Left lobe of liver (tissue), 2 donors: Measurements from ENCODE around the gene TMEM176A. TPM values are rescaled to one million over a fixed set of nuclear protein-coding genes. Genes with fewer than 3 reads are reported as not detected.
"Not testable (repeated sequence)": the region's sequence is repeated elsewhere in the genome, so short reads cannot be mapped to it uniquely, and the experiment has no call there.

ENCODE experiments used
- ATAC-seq: fragments of 200-7000 bp; cut with Tn5 transposase; one replicate; pipeline ENCODE4 v1.9.1; 2020; ENCODE audit warnings: mild to moderate bottlenecking, moderate library complexity
- DNase-seq: peaks from one replicate; pipeline ENCODE4 v3.0.0-alpha.2; 2020; ENCODE audit warnings: low spot score
- total RNA-seq: library from RNA; stranded (reverse); gene quantifications from one replicate; pipeline ENCODE4 v1.2.1, GENCODE V29; 2021
- donor health status: DM: no; HTN: no; CAD: no; lungs with moderate emphysema.
- donor health status: DM: no; HTN: yes; CAD: no.

TMEM176A gene
- total RNA-seq = 449 TPM

GRCh38 chr7:150800581-150801241 is at the start of gene TMEM176A:
TSS of gene TMEM176A (plus strand) at chr7:150800769. CDS start at chr7:150801551, 782 bp downstream.
- DNase-seq (peak; percentile 81), ATAC-seq (peak; percentile 76)

GRCh38 chr7:150751702-150752101 is 48.9 kb upstream of the TMEM176A start:
- no peak for DNase-seq
- peak; percentile 65 for ATAC-seq

GRCh38 chr7:150753239-150753638 is 47.3 kb upstream of the TMEM176A start:
- DNase-seq (no peak), ATAC-seq (no peak)

- no peak for DNase-seq
- peak; percentile 46 for ATAC-seq
Measured at GRCh38 chr7:150753826-150754603, 46.6 kb upstream of the TMEM176A start.

- DNase-seq (no peak), ATAC-seq (no peak)
Measured at GRCh38 chr7:150754951-150755350, 45.6 kb upstream of the TMEM176A start.

GRCh38 chr7:150755473-150756099 is 45.0 kb upstream of the TMEM176A start:
- ATAC-seq (peak; percentile 16), DNase-seq (no peak)

- ATAC-seq = no peak
- no peak for DNase-seq
Measured at GRCh38 chr7:150756166-150756565, 44.4 kb upstream of the TMEM176A start.

- ATAC-seq = peak; percentile 86
- no peak for DNase-seq
Measured at GRCh38 chr7:150756858-150757257, 43.7 kb upstream of the TMEM176A start.

- no peak for DNase-seq
- no peak for ATAC-seq
Measured at GRCh38 chr7:150759479-150759878, 41.1 kb upstream of the TMEM176A start.

- DNase-seq (no peak), ATAC-seq (peak; percentile 9)
Measured at GRCh38 chr7:150766334-150766709, 34.2 kb upstream of the TMEM176A start.

GRCh38 chr7:150769768-150770167 is 30.8 kb upstream of the TMEM176A start:
- DNase-seq = peak; percentile 87
- peak; percentile 75 for ATAC-seq

GRCh38 chr7:150774131-150774530 is 26.4 kb upstream of the TMEM176A start:
- not testable (repeated sequence) for DNase-seq, ATAC-seq

GRCh38 chr7:150778014-150778737 is 22.4 kb upstream of the TMEM176A start:
- DNase-seq (peak; percentile 78), ATAC-seq (peak; percentile 77)

GRCh38 chr7:150778738-150779301 is 21.7 kb upstream of the TMEM176A start:
- ATAC-seq (peak; percentile 84), DNase-seq (peak; percentile 91)

- no peak for DNase-seq
- ATAC-seq = peak; percentile 9
Measured at GRCh38 chr7:150780292-150780691, 20.3 kb upstream of the TMEM176A start.

- no peak for ATAC-seq
- no peak for DNase-seq
Measured at GRCh38 chr7:150781103-150781502, 19.5 kb upstream of the TMEM176A start.

GRCh38 chr7:150781961-150782360 is 18.6 kb upstream of the TMEM176A start:
- no peak for ATAC-seq

GRCh38 chr7:150784120-150784736 is 16.3 kb upstream of the TMEM176A start:
- peak; percentile 72 for DNase-seq
- ATAC-seq = peak; percentile 60

More at GRCh38 chr7:150781961-150782360, 18.6 kb upstream of the TMEM176A start:
- no peak for DNase-seq

- peak; percentile 80 for DNase-seq
- ATAC-seq = peak; percentile 79
Measured at GRCh38 chr7:150784954-150785353, 15.6 kb upstream of the TMEM176A start.
